Measurements from ENCODE around the gene MISFA. TPM values are rescaled to one million over a fixed set of nuclear protein-coding genes. Genes with fewer than 3 reads are reported as not detected.

The MISFA gene
- total and polyA plus RNA-seq, 9 of the 15 experiments (the other 6 are each of a cell fraction or from before 2014, with no cell fraction given), result 1.6 to 6.3 (median 3.4) TPM

- TF ChIP-seq ZNF407 (IDR thresholded peaks at IDR 0.05; ENCODE audit: low read depth) (peak; percentile 96), SRSF9 (IDR thresholded peaks at IDR 0.05; ENCODE audit: borderline replicate concordance, low read depth, low read length) (no peak), GTF2B (IDR thresholded peaks at IDR 0.05; ENCODE audit: extremely low read depth, insufficient read length) (no peak), SMARCA4 (IDR thresholded peaks at IDR 0.05) (peak; percentile 45; the same call in 1 of the 2 replicates), SRSF3 (IDR thresholded peaks at IDR 0.05; ENCODE audit: insufficient read depth, low read length) (no peak), TSC22D4 (tag; IDR thresholded peaks at IDR 0.05) (no peak), NFRKB (IDR thresholded peaks at IDR 0.05; ENCODE audit: low read depth) (no peak), NFIC (IDR thresholded peaks at IDR 0.05) (no peak), E2F1 (CRISPR knock-in tag; IDR thresholded peaks at IDR 0.05) (no peak), STAT5B (CRISPR knock-in tag; IDR thresholded peaks at IDR 0.05) (no peak), HSF4 (CRISPR knock-in tag; IDR thresholded peaks at IDR 0.05; ENCODE audit: borderline replicate concordance) (no peak)
Observed at GRCh38 chr11:18588297-18589252, 11.0 kb upstream of the MISFA start, which contains the start of gene UEVLD (continued).
